ENCODE measurements around the gene SUCO. TPM values are rescaled to one million over a fixed set of nuclear protein-coding genes. Genes with fewer than 3 reads are reported as not detected.

The SUCO gene
- total and polyA plus RNA-seq, 2 donors (not counting 1 experiment from before 2014, with no cell fraction given) = 5.5 to 59.7 TPM

DNA sequence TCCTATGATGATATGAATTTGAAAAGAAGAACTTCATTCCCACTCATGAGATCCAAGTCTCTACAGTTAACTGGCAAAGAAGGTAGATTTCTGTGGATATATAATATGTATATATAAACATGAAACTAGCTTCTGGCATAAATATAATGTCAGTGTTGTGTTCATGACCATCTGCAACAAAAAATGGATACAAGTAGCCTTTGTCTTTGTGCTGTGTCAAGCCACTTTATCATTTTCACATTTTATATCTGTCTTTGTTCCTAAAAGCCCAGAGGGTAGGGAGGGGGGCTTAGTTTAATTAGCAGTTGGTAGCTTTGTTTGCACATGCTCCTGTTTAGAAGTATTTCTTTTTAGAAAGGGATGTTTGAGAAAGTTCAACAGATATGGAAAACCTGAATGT lies 69.8 kb downstream of the SUCO start:
- Histone ChIP-seq H3K27ac (ENCODE audit: low read length in 2 of 2) (no peak overlapping the region), H3K4me3 (ENCODE audit: control extremely low read depth in 1 of 5, extremely low read depth in 1 of 5, insufficient read depth in 1 of 5, low read depth in 2 of 5, low read length in 4 of 5) (no peak overlapping the region), H3K9me3 (ENCODE audit: control extremely low read depth in 1 of 3, control insufficient read depth in 2 of 3, insufficient read depth in 1 of 3, low read length in 2 of 3) (peaks cover 0 to 1% (median 0%) of the 10 kb centered on the region in 3 donors), H4K20me1 (ENCODE audit: control insufficient read depth, insufficient read depth, low read length, poor library complexity, severe bottlenecking) (no peaks in the 10 kb centered on the region), H3K4me1 (ENCODE audit: control insufficient read depth in 2 of 2, insufficient read depth in 2 of 2, low read length in 2 of 2) (no peaks in the 10 kb centered on the region), H2AFZ (ENCODE audit: insufficient read depth, low read depth, low read length, poor library complexity, severe bottlenecking) (no peak overlapping the region), H3K9ac (ENCODE audit: low read length) (no peak overlapping the region), H3K79me2 (ENCODE audit: control insufficient read depth, insufficient read depth, low read length) (no peaks in the 10 kb centered on the region), H3K36me3 (replicated peaks in 1 of 2; ENCODE audit: control extremely low read depth in 1 of 2, control insufficient read depth in 1 of 2, extremely low read depth in 1 of 2, insufficient read depth in 2 of 2, low read length in 1 of 2) (peaks cover 8 to 34% of the 10 kb centered on the region in 2 experiments), H3K4me2 (replicated peaks; ENCODE audit: low read depth, low read length, poor library complexity, severe bottlenecking) (no peak overlapping the region), H3K27me3 (replicated peaks in 1 of 4; ENCODE audit: control extremely low read depth in 1 of 4, control insufficient read depth in 3 of 4, insufficient read depth in 4 of 4, low read length in 3 of 4) (no peaks in the 10 kb centered on the region)
- Mint-ChIP-seq H3K9me3 (ENCODE audit: insufficient read depth) (no peaks in the 10 kb centered on the region), H3K4me1 (no peaks in the 10 kb centered on the region), H3K4me3 (no peak overlapping the region), H3K27ac (no peak overlapping the region), H3K27me3 (no peaks in the 10 kb centered on the region)
- ChIA-PET POLR2A (no interaction called here), CTCF (no interaction called here)
- intact Hi-C loops (cut with micrococcal nuclease) = no loop called here
- DNase-seq (no peak), ATAC-seq (ENCODE audit: low read depth) (no peak)
- no peak for TF ChIP-seq EZH2 (IDR thresholded peaks at IDR 0.05; ENCODE audit: borderline replicate concordance, insufficient read depth, low read depth, low read length, poor library complexity, severe bottlenecking)
- TF ChIP-seq, protein P1, sequence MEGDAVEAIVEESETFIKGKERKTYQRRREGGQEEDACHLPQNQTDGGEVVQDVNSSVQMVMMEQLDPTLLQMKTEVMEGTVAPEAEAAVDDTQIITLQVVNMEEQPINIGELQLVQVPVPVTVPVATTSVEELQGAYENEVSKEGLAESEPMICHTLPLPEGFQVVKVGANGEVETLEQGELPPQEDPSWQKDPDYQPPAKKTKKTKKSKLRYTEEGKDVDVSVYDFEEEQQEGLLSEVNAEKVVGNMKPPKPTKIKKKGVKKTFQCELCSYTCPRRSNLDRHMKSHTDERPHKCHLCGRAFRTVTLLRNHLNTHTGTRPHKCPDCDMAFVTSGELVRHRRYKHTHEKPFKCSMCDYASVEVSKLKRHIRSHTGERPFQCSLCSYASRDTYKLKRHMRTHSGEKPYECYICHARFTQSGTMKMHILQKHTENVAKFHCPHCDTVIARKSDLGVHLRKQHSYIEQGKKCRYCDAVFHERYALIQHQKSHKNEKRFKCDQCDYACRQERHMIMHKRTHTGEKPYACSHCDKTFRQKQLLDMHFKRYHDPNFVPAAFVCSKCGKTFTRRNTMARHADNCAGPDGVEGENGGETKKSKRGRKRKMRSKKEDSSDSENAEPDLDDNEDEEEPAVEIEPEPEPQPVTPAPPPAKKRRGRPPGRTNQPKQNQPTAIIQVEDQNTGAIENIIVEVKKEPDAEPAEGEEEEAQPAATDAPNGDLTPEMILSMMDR (IDR thresholded peaks at IDR 0.05) = no peak

DNA sequence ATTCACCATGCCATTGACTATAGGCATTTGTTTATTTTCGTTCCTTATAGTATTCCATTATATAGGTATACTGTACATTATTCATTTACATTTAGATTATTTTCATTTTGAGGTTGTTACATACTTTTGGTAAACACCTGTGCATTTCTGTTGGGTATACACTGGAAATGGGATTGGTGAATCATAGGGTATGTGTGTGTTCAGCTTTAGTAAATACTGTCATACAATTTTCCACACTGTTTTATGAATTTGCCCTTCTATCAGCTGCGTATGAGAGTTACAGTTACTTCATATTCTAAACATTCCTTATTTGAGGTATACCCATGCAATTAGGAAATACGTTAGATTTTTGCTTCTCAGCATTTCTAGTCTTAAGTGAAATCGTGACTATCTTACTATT lies 70.9 kb downstream of the SUCO start:
- DNase-seq (no peak), ATAC-seq (ENCODE audit: low read depth) (no peak)
- Histone ChIP-seq H3K36me3 (replicated peaks in 1 of 2; ENCODE audit: control extremely low read depth in 1 of 2, control insufficient read depth in 1 of 2, extremely low read depth in 1 of 2, insufficient read depth in 2 of 2, low read length in 1 of 2) (peaks cover 9 to 34% of the 10 kb centered on the region in 2 experiments), H3K27me3 (replicated peaks in 1 of 4; ENCODE audit: control extremely low read depth in 1 of 4, control insufficient read depth in 3 of 4, insufficient read depth in 4 of 4, low read length in 3 of 4) (no peaks in the 10 kb centered on the region), H4K20me1 (ENCODE audit: control insufficient read depth, insufficient read depth, low read length, poor library complexity, severe bottlenecking) (no peaks in the 10 kb centered on the region), H3K4me3 (ENCODE audit: control extremely low read depth in 1 of 5, extremely low read depth in 1 of 5, insufficient read depth in 1 of 5, low read depth in 2 of 5, low read length in 4 of 5) (no peak overlapping the region), H2AFZ (ENCODE audit: insufficient read depth, low read depth, low read length, poor library complexity, severe bottlenecking) (no peak overlapping the region), H3K79me2 (ENCODE audit: control insufficient read depth, insufficient read depth, low read length) (no peaks in the 10 kb centered on the region), H3K9ac (ENCODE audit: low read length) (no peak overlapping the region), H3K4me2 (replicated peaks; ENCODE audit: low read depth, low read length, poor library complexity, severe bottlenecking) (no peak overlapping the region), H3K9me3 (ENCODE audit: control extremely low read depth in 1 of 3, control insufficient read depth in 2 of 3, insufficient read depth in 1 of 3, low read length in 2 of 3) (no peaks in the 10 kb centered on the region), H3K27ac (ENCODE audit: low read length in 2 of 2) (no peak overlapping the region), H3K4me1 (ENCODE audit: control insufficient read depth in 2 of 2, insufficient read depth in 2 of 2, low read length in 2 of 2) (no peaks in the 10 kb centered on the region)
- Mint-ChIP-seq H3K27me3 (no peaks in the 10 kb centered on the region), H3K9me3 (ENCODE audit: insufficient read depth) (no peaks in the 10 kb centered on the region), H3K4me1 (no peaks in the 10 kb centered on the region), H3K27ac (no peak overlapping the region), H3K4me3 (no peak overlapping the region)
- POLR2A ChIA-PET = no interaction called here
- intact Hi-C loops (cut with micrococcal nuclease) = no loop called here
- TF ChIP-seq EZH2 (IDR thresholded peaks at IDR 0.05; ENCODE audit: borderline replicate concordance, insufficient read depth, low read depth, low read length, poor library complexity, severe bottlenecking) = no peak
- TF ChIP-seq, protein P1 (IDR thresholded peaks at IDR 0.05) = no peak
- WGBS (ENCODE audit: insufficient coverage) = no CpG with 5 or more reads among the region's 4 CpGs
- CTCF ChIA-PET = no interaction called here
